Heart right ventricle (tissue), 16 donors: Measurements from ENCODE around the gene CNTN5. TPM values are rescaled to one million over a fixed set of nuclear protein-coding genes. Genes with fewer than 3 reads are reported as not detected.

Source experiments
- ATAC-seq, 8 donors: fragments of 200-7000 bp; cut with Tn5 transposase; one replicate each; pipeline ENCODE4 v1.9.1; 2020; ENCODE audit warnings: mild to moderate bottlenecking in 8 of 8, moderate library complexity in 8 of 8, moderate number of reproducible peaks in 1 of 8
- DNase-seq, 2 donors: peaks; one replicate each; pipeline ENCODE4 v3.0.0-alpha.2; 2020
- H3K27ac ChIP-seq, 10 donors: fragments of 200-600 bp; sonication (generic) in 2 of 10; one replicate each; pipeline versions ENCODE4 v1.5.0 to v1.8.0; 2020 to 2022; ENCODE audit warnings: mild to moderate bottlenecking in 3 of 10
- H3K27me3 ChIP-seq, 7 donors: fragments of 200-600 bp; one replicate each; pipeline ENCODE4 v1.8.0; 2021 to 2022; ENCODE audit warnings: mild to moderate bottlenecking in 2 of 7
- H3K36me3 ChIP-seq, 9 donors: fragments of 200-600 bp; sonication (generic) in 1 of 9; one replicate each; pipeline versions ENCODE4 v1.5.0 to v1.8.0; 2020 to 2022; ENCODE audit warnings: mild to moderate bottlenecking in 2 of 9
- H3K4me1 ChIP-seq, 9 donors: fragments of 200-600 bp; sonication (generic) in 1 of 9; one replicate each; pipeline versions ENCODE4 v1.5.0 to v1.8.0; 2020 to 2022; ENCODE audit warnings: mild to moderate bottlenecking in 4 of 9
- H3K4me3 ChIP-seq, 10 donors: fragments of 200-600 bp; sonication (generic) in 2 of 10; one replicate each; pipeline versions ENCODE4 v1.5.0 to v1.8.0; 2020 to 2022; ENCODE audit warnings: mild to moderate bottlenecking in 7 of 10, moderate library complexity in 2 of 10
- H3K9me3 ChIP-seq, 11 donors: fragments of 200-600 bp in 10 of 11; sonication (generic) in 2 of 11; one replicate each; pipeline versions ENCODE4 v1.5.0 to v1.8.0; 2013 to 2022; ENCODE audit warnings: mild to moderate bottlenecking in 2 of 11, control low read depth in 1 of 11, moderate library complexity in 1 of 11
- WGBS, 2 donors: extraction: QIAGEN DNeasy Blood & Tissue Kit; methylation state at CpG; one replicate each; pipeline ENCODE4 v1.1.7; 2013; ENCODE audit warnings: inconsistent platforms in 1 of 2; 5-methylcytosine and 5-hydroxymethylcytosine counted together
- intact Hi-C, 10 donors: fragments of 100-400 bp; cut with DNase I; formaldehyde crosslinking; loops; one replicate each; pipeline versions ENCODE4 v1.11.1 to v1.14.2; 2022
- polyA plus RNA-seq, 2 donors: library from polyadenylated mRNA; stranded (reverse); fragments of 200-250 nt; gene quantifications; one replicate each; pipeline ENCODE4 v1.2.3, GENCODE V29; 2013
- total RNA-seq, 10 donors: library from RNA; stranded (reverse); fragmentation: NEBNext Ultra II Directional in 3 of 10; extraction: Animal tissue kit (Norgen Biotek cat#: 25700) in 3 of 10; gene quantifications; one replicate each; pipeline versions ENCODE4 v1.2.1 to v1.2.4, GENCODE V29; 2021 to 2023
- TF ChIP-seq, protein P1 (sequence below), 9 donors: fragments of 200-600 bp; sonication (generic) in 2 of 9; IDR thresholded peaks; one replicate each; pipeline versions ENCODE4 v1.5.0 to v1.8.0; 2021 to 2022; ENCODE audit warnings: antibody characterized with exemption in 9 of 9, mild to moderate bottlenecking in 5 of 9, moderate library complexity in 1 of 9
- donor health status: Arrhythmogenic right ventricular cardiomyopathy.
- donor health status: ischemic (EF 13 %, LVEDD 7.1; RV severe dilation, severe dysfunction).
- donor health status: healthy with polysubstance abuse.
- donor health status: DM: no; HTN: yes; CAD: no.
- donor health status: DM: no; HTN: no; CAD: no.
- donor health status: ischemic (EF 25% LVEDD 6.9; RV normal size, moderate dysfunction).
- donor health status: ischemic (EF 25% LVEDD 5.7; RV mildly dilated, moderate dysfunction).
- donor health status: healthy.
- donor health status: DM: yes; HTN: yes; CAD: no.
- donor health status: Ischemic cardiomyopathy.
- donor health status: ischemic (EF 35%, LVEDD 5.7; RV mildly dilated, moderate dysfunction).
- donor health status: nonischemic (EF 11% LVEDD 7.7; RV severe dilation, severe dysfunction).
- donor health status: DM: yes; HTN: yes; CAD: no.
- donor health status: PGD.
- donor health status: ischemic (EF 29% LVEDD 5.4; RV normal size, mild dysfunction).
- donor health status: nonischemic (EF 23%, LVEDD 6.1; RV moderate dilation, normal function).

CNTN5 gene
- total and polyA plus RNA-seq, 12 donors: 0.05 to 0.35 (median 0.17) TPM; not detected in 6

DNA sequence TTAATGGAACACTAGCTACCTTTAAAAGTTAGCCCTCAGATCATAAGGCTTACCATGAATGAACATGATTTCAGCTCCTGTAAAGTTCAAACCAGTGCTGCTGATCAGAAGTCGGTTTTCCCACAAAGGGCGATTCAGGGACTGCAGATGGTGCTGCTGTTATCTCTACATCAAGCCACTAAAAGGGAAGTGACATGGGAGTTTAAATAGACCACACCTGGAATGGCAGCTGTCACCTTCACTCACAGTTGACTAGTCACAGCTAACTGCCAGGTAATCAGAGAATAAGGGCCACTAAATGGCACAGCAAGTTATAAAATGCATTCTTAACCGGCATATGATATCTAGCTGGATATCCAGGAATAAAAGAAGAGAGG, 1085.2 kb downstream of the CNTN5 start:
- DNase-seq: no peak
- H3K27ac ChIP-seq: no peak overlapping the region
- WGBS, 2 donors: 46 to 50% methylated on average over 3 of the region's 3 CpGs
- H3K4me1 ChIP-seq: no peaks in the 10 kb centered on the region
- H3K36me3 ChIP-seq: no peaks in the 10 kb centered on the region
- intact Hi-C loops: no loop called here
- H3K27me3 ChIP-seq: no peaks in the 10 kb centered on the region
- peaks cover 0 to 14% (median 0%) of the 10 kb centered on the region in 11 donors for H3K9me3 ChIP-seq
- no peak for ATAC-seq
- TF ChIP-seq, protein P1, sequence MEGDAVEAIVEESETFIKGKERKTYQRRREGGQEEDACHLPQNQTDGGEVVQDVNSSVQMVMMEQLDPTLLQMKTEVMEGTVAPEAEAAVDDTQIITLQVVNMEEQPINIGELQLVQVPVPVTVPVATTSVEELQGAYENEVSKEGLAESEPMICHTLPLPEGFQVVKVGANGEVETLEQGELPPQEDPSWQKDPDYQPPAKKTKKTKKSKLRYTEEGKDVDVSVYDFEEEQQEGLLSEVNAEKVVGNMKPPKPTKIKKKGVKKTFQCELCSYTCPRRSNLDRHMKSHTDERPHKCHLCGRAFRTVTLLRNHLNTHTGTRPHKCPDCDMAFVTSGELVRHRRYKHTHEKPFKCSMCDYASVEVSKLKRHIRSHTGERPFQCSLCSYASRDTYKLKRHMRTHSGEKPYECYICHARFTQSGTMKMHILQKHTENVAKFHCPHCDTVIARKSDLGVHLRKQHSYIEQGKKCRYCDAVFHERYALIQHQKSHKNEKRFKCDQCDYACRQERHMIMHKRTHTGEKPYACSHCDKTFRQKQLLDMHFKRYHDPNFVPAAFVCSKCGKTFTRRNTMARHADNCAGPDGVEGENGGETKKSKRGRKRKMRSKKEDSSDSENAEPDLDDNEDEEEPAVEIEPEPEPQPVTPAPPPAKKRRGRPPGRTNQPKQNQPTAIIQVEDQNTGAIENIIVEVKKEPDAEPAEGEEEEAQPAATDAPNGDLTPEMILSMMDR (IDR thresholded peaks at IDR 0.05): no peak
- no peak overlapping the region for H3K4me3 ChIP-seq

DNA sequence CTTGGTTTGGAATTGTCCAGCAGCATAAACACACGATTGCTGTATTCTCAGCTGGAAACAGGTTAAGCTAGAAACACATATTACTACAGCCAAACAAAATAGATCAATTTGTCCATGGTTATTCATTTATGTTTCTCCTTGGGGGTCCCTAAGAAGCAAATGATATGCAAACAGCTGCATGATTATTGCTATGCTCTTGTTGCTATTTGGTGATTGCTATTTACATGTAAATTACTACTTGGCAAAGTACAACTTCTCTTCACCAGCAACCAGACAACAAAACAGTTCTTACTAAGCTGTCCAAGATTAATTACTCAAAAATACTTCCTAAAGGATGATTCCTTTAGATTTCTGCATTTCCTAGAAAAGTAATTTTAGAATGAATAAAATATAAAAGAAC, 1098.4 kb downstream of the CNTN5 start:
- Histone ChIP-seq H3K36me3 (no peaks in the 10 kb centered on the region), H3K4me3 (no peak overlapping the region), H3K27me3 (no peaks in the 10 kb centered on the region), H3K4me1 (no peaks in the 10 kb centered on the region), H3K9me3 (no peaks in the 10 kb centered on the region), H3K27ac (no peak overlapping the region)
- TF ChIP-seq, protein P1 (IDR thresholded peaks at IDR 0.05): no peak
- ATAC-seq (no peak), DNase-seq (no peak)
- 41 to 49% methylated on average over 1 of the region's 1 CpG for WGBS, 2 donors
- intact Hi-C loops: no loop called here

DNA sequence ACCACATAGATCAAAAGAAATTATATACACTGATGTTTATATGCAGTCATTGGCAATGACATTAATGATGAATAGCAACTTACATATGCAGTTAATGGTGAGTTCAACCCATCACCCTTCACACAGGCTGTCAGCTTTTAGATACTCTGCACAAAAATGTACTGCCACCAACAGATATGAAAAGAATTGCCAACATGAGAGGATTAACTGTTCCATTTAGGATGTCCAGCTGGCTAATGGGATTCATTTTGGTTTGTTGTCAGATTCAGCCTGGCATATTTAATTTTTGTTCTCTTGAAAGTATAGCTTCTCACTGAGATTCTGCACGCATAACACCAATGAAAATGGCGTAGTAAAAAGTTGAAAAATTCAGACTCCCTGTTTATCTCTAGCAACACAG, 1112.4 kb downstream of the CNTN5 start:
- intact Hi-C loops: no loop called here
- Histone ChIP-seq H3K36me3 (no peaks in the 10 kb centered on the region), H3K9me3 (no peaks in the 10 kb centered on the region), H3K4me3 (no peak overlapping the region), H3K27me3 (no peaks in the 10 kb centered on the region), H3K4me1 (no peaks in the 10 kb centered on the region), H3K27ac (no peak overlapping the region)
- TF ChIP-seq, protein P1 (IDR thresholded peaks at IDR 0.05): no peak
- 91 to 96% methylated on average over 2 of the region's 2 CpGs for WGBS, 2 donors
- DNase-seq (no peak), ATAC-seq (no peak)

DNA sequence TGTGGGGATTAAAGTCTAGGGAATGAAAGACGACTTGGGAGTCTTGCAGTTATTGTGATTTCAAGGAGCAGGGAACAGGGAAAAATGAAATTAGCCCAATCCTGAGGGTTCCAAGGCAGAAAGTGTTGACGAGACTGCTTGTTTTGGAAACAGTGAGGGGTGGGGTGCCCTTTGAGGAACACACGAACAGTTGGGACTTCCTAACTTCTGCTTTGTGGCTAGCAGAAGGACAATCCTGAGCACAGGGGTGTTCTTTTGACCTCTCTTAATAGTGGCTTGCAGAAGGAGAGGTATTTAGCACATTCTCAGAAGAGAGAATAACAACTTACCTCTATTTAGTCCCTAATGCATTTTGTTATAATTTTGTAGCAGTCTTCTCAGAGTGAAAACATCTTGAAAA, 1120.5 kb downstream of the CNTN5 start:
- TF ChIP-seq, protein P1 (IDR thresholded peaks at IDR 0.05): no peak
- no peaks in the 10 kb centered on the region for H3K27me3 ChIP-seq
- H3K4me3 ChIP-seq: no peak overlapping the region
- ATAC-seq: no peak
- H3K4me1 ChIP-seq: no peaks in the 10 kb centered on the region
- intact Hi-C loops: no loop called here
- whole genome bisulfite sequencing, 2 donors: 57 to 72% methylated on average over 3 of the region's 3 CpGs
- no peaks in the 10 kb centered on the region for H3K9me3 ChIP-seq
- H3K36me3 ChIP-seq: no peaks in the 10 kb centered on the region
- no peak for DNase-seq
- no peak overlapping the region for H3K27ac ChIP-seq

DNA sequence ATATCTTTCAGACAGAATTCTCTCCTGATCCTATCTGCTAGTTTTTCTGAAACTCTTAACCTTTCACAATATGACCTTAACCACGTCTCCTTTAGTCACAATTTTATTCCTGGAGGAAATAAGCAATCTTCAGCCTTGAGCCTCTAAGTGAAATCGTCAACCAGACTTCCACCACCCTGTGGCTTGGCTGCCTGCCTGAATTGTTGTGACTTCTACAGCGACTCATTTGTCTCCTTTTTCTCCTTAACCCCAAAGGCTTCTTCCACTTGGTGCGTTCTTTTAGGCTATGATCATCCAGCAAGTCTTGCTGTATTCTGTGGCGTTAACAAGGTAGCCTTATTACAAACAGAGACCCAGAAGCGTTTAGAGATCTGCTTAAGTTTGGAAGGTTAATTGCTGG, 1131.2 kb downstream of the CNTN5 start:
- Histone ChIP-seq H3K4me1 (no peaks in the 10 kb centered on the region), H3K4me3 (no peak overlapping the region), H3K27ac (no peak overlapping the region), H3K36me3 (no peaks in the 10 kb centered on the region), H3K27me3 (no peaks in the 10 kb centered on the region), H3K9me3 (peaks cover 0 to 19% (median 0%) of the 10 kb centered on the region in 11 donors)
- TF ChIP-seq, protein P1 (IDR thresholded peaks at IDR 0.05): no peak
- ATAC-seq: no peak
- no peak for DNase-seq
- WGBS, 2 donors: 46 to 62% methylated on average over 6 of the region's 6 CpGs
- intact Hi-C loops: no loop called here
